Neural cell (in vitro differentiated cells): ENCODE measurements around the gene LATS2. TPM values are rescaled to one million over a fixed set of nuclear protein-coding genes. Genes with fewer than 3 reads are reported as not detected.

Experiments
- H2AFZ ChIP-seq: fragments of 200-600, 300-800 bp; sonication (generic), shearing (Covaris generic); 2 replicates; pipeline ENCODE4 v1.6.0; 2014; ENCODE audit warnings: low read depth, mild to moderate bottlenecking, antibody characterized with exemption, low read length, moderate library complexity
- H3F3A ChIP-seq: fragments of 200-600 bp; shearing (Covaris generic); 2 replicates; pipeline ENCODE4 v1.6.1; 2016; ENCODE audit warnings: mild to moderate bottlenecking, moderate library complexity, mixed read lengths, antibody characterized with exemption, low read length; ENCODE audit not compliant: insufficient read depth, poor library complexity, severe bottlenecking
- H3K27ac ChIP-seq: fragments of 200-600, 300-800 bp; sonication (generic), shearing (Covaris generic); 2 replicates; pipeline ENCODE4 v1.5.1; 2014; ENCODE audit warnings: mild to moderate bottlenecking, low read length, moderate library complexity
- H3K27me3 ChIP-seq: fragments of 300-800, 200-600 bp; sonication (generic), shearing (Covaris generic); 2 replicates; pipeline ENCODE4 v1.6.0; 2014; ENCODE audit warnings: mild to moderate bottlenecking, low read depth, low read length, moderate library complexity; ENCODE audit not compliant: insufficient read depth
- H3K36me3 ChIP-seq: fragments of 300-800, 200-600 bp; sonication (generic), shearing (Covaris generic); 2 replicates; pipeline ENCODE4 v1.5.1; 2014; ENCODE audit warnings: mild to moderate bottlenecking, antibody characterized with exemption, low read length, moderate library complexity; ENCODE audit not compliant: insufficient read depth
- H3K4me2 ChIP-seq: fragments of 300-800, 200-600 bp; sonication (generic), shearing (Covaris generic); 2 replicates; pipeline ENCODE4 v1.6.0; 2014; ENCODE audit warnings: mild to moderate bottlenecking, low read length
- H3K4me3 ChIP-seq: fragments of 300-800, 200-600 bp; sonication (generic), shearing (Covaris generic); 2 replicates; pipeline ENCODE4 v1.5.1; 2014; ENCODE audit warnings: mild to moderate bottlenecking, low read length, moderate library complexity
- H3K79me2 ChIP-seq: fragments of 200-600 bp; shearing (Covaris generic); replicated peaks from 2 replicates; pipeline ENCODE4 v1.6.0; 2014; ENCODE audit warnings: mild to moderate bottlenecking, low read length, moderate library complexity; ENCODE audit not compliant: insufficient read depth
- H3K9ac ChIP-seq: fragments of 300-800, 200-600 bp; sonication (generic), shearing (Covaris generic); 2 replicates; pipeline ENCODE4 v1.6.1; 2016; ENCODE audit warnings: mild to moderate bottlenecking, low read length, mixed read lengths
- H3K9me2 ChIP-seq: fragments of 200-600 bp; shearing (Covaris generic); 2 replicates; pipeline ENCODE4 v1.6.1; 2016; ENCODE audit warnings: mild to moderate bottlenecking, low read length, mixed read lengths; ENCODE audit not compliant: insufficient read depth
- H3K9me3 ChIP-seq: fragments of 200-600, 300-800 bp; sonication (generic), shearing (Covaris generic); 2 replicates; pipeline ENCODE4 v1.6.1; 2016; ENCODE audit warnings: mild to moderate bottlenecking, mixed run types, low read length, moderate library complexity, mixed read lengths
- H4K20me1 ChIP-seq: fragments of 200-600 bp; shearing (Covaris generic); 2 replicates; pipeline ENCODE4 v1.6.1; 2016; ENCODE audit warnings: mild to moderate bottlenecking, mixed run types; ENCODE audit not compliant: insufficient read depth
- EP300 ChIP-seq: fragments of 450-650 bp; conservative IDR thresholded peaks from 2 replicates; pipeline ENCODE4 v1.6.1; 2014; ENCODE audit warnings: antibody characterized with exemption, mild to moderate bottlenecking, moderate library complexity; ENCODE audit not compliant: poor library complexity, severe bottlenecking
- EZH2 ChIP-seq: fragments of 200-600, 300-800 bp; shearing (Covaris generic), sonication (generic); IDR thresholded peaks from 2 replicates; pipeline ENCODE4 v1.6.1; 2014; ENCODE audit warnings: antibody characterized with exemption, low read length, borderline replicate concordance, mild to moderate bottlenecking; ENCODE audit not compliant: insufficient read depth, poor library complexity, severe bottlenecking
- MXI1 ChIP-seq: fragments of 450-650 bp; conservative IDR thresholded peaks from 2 replicates; pipeline ENCODE4 v1.6.1; 2014; ENCODE audit warnings: antibody characterized with exemption, mild to moderate bottlenecking; ENCODE audit not compliant: poor library complexity, severe bottlenecking
- POLR2AphosphoS5 ChIP-seq: IDR thresholded peaks from 2 replicates; pipeline ENCODE4 v1.6.1; 2012
- RAD21 ChIP-seq: fragments of 450-650 bp; conservative IDR thresholded peaks from 2 replicates; pipeline ENCODE4 v1.6.1; 2014; ENCODE audit warnings: antibody characterized with exemption, mild to moderate bottlenecking, moderate library complexity
- SMC3 ChIP-seq: fragments of 450-650 bp; conservative IDR thresholded peaks from 2 replicates; pipeline ENCODE4 v1.6.1; 2014; ENCODE audit warnings: antibody characterized with exemption, mild to moderate bottlenecking, moderate library complexity; ENCODE audit not compliant: poor library complexity
- TAF1 ChIP-seq: IDR thresholded peaks from 2 replicates; pipeline ENCODE4 v1.6.1; 2012; ENCODE audit warnings: low read depth
- polyA plus RNA-seq: library from polyadenylated mRNA; depleted of rRNA; stranded (reverse); fragments of >200 nt; gene quantifications from 2 replicates; pipeline ENCODE4 v1.2.3, GENCODE V29; 2014
- TF ChIP-seq, protein P1 (sequence below): IDR thresholded peaks from 2 replicates; pipeline ENCODE4 v1.6.1; 2012; ENCODE audit warnings: borderline replicate concordance
- TF ChIP-seq, protein P2 (sequence below): fragments of 450-650 bp; IDR thresholded peaks from 2 replicates; pipeline ENCODE4 v1.5.1; 2014; ENCODE audit warnings: antibody characterized with exemption, mild to moderate bottlenecking, moderate library complexity; ENCODE audit not compliant: poor library complexity, severe bottlenecking

LATS2 gene
- polyA plus RNA-seq, 1 donor from 2014 or later = 2.6 TPM

DNA sequence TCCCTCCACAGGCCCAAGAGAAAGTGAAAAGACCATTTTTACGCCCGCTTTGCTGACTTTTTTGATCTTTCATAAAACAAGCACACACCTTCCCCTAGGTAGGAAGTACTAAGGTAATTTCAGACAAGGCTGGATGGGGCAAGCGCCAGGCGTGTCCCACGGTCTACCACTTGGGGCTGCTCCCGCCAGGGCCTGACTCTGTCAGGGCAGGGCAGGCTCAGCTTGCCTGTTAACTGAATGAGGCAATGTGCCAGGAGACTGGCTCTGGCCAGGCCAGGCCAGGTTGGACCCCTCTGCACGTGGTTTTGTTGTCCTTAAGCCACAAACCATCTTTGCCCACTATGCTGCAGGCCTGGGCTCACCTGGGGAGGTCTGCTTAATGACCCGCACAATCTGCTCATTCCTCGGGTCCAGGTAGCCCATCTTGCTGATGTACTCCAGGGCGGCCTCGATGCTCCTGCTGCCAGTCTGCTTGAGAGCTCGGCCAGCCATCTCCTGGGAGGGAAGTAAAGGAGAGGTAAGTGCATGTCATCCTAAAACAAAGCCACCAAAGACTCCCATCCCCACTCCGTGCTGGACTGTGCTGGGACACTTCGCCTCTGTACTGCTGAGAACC, 70.4 kb downstream of the LATS2 start:
- Histone ChIP-seq H3K27me3 (no peaks in the 10 kb centered on the region), H3K27ac (no peak overlapping the region), H3F3A (no peaks in the 10 kb centered on the region), H2AFZ (no peak overlapping the region), H3K4me2 (no peak overlapping the region), H3K9me2 (no peaks in the 10 kb centered on the region), H3K9ac (no peak overlapping the region), H4K20me1 (no peaks in the 10 kb centered on the region), H3K9me3 (no peaks in the 10 kb centered on the region), H3K36me3 (no peaks in the 10 kb centered on the region), H3K4me3 (no peak overlapping the region), H3K79me2 (no peaks in the 10 kb centered on the region)
- TF ChIP-seq RAD21 (no peak), SMC3 (no peak), EZH2 (no peak), POLR2AphosphoS5 (no peak), MXI1 (no peak), EP300 (no peak), TAF1 (no peak)
- TF ChIP-seq, protein P1, sequence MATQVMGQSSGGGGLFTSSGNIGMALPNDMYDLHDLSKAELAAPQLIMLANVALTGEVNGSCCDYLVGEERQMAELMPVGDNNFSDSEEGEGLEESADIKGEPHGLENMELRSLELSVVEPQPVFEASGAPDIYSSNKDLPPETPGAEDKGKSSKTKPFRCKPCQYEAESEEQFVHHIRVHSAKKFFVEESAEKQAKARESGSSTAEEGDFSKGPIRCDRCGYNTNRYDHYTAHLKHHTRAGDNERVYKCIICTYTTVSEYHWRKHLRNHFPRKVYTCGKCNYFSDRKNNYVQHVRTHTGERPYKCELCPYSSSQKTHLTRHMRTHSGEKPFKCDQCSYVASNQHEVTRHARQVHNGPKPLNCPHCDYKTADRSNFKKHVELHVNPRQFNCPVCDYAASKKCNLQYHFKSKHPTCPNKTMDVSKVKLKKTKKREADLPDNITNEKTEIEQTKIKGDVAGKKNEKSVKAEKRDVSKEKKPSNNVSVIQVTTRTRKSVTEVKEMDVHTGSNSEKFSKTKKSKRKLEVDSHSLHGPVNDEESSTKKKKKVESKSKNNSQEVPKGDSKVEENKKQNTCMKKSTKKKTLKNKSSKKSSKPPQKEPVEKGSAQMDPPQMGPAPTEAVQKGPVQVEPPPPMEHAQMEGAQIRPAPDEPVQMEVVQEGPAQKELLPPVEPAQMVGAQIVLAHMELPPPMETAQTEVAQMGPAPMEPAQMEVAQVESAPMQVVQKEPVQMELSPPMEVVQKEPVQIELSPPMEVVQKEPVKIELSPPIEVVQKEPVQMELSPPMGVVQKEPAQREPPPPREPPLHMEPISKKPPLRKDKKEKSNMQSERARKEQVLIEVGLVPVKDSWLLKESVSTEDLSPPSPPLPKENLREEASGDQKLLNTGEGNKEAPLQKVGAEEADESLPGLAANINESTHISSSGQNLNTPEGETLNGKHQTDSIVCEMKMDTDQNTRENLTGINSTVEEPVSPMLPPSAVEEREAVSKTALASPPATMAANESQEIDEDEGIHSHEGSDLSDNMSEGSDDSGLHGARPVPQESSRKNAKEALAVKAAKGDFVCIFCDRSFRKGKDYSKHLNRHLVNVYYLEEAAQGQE = no peak
- TF ChIP-seq, protein P2, sequence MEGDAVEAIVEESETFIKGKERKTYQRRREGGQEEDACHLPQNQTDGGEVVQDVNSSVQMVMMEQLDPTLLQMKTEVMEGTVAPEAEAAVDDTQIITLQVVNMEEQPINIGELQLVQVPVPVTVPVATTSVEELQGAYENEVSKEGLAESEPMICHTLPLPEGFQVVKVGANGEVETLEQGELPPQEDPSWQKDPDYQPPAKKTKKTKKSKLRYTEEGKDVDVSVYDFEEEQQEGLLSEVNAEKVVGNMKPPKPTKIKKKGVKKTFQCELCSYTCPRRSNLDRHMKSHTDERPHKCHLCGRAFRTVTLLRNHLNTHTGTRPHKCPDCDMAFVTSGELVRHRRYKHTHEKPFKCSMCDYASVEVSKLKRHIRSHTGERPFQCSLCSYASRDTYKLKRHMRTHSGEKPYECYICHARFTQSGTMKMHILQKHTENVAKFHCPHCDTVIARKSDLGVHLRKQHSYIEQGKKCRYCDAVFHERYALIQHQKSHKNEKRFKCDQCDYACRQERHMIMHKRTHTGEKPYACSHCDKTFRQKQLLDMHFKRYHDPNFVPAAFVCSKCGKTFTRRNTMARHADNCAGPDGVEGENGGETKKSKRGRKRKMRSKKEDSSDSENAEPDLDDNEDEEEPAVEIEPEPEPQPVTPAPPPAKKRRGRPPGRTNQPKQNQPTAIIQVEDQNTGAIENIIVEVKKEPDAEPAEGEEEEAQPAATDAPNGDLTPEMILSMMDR = no peak

DNA sequence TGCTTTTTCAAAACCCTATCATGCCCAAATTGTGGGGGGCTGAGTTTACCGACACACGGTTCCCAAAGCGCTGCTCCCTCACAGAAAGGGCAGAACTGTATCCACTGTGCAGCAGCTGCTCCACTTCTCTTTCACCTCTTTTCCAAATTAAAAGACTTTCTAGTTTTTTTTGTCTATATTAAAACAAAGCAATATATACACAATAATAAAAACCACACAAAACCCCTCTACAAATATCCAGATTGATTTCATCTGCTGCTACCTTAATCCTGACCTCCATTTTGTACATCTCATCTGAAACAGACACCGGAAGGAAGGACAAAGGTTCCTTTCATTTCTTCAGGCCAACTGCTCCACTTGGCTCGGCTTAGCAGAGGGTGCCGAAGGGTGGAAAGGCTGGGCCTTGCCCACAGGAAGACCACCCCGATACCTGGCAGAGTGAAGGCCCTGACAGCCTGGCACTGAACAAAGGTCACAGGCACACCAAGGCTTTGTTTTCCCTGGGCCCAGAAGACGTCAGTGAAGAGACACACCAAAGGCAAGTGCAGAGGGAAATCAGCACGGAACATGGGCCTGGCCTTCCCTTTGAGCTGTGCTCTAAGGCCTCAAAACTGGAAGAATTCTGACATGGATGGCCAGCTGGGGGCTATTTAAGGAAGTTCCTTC, 71.6 kb downstream of the LATS2 start:
- Histone ChIP-seq H2AFZ (no peak overlapping the region), H3K4me3 (no peak overlapping the region), H3K9me3 (no peaks in the 10 kb centered on the region), H3F3A (no peaks in the 10 kb centered on the region), H4K20me1 (no peaks in the 10 kb centered on the region), H3K4me2 (no peak overlapping the region), H3K27ac (no peak overlapping the region), H3K27me3 (no peaks in the 10 kb centered on the region), H3K9me2 (no peaks in the 10 kb centered on the region), H3K9ac (no peak overlapping the region), H3K36me3 (no peaks in the 10 kb centered on the region), H3K79me2 (no peaks in the 10 kb centered on the region)
- TF ChIP-seq EZH2 (no peak), SMC3 (no peak), TAF1 (no peak), RAD21 (no peak), MXI1 (no peak), EP300 (no peak), POLR2AphosphoS5 (no peak)
- TF ChIP-seq, protein P2 = no peak
- TF ChIP-seq, protein P1 = no peak
